Non-pigmented ciliary epithelial cell (primary cell): ENCODE results near the gene RBM47.
"Not testable (repeated sequence)": the region's sequence is repeated elsewhere in the genome, so short reads cannot be mapped to it uniquely, and the experiment has no call there.

Experiments
- DNase-seq: peaks from one replicate; pipeline ENCODE4 v3.0.0-alpha.2; 2010; ENCODE audit warnings: low read depth

Gene RBM47

GRCh38 chr4:40562208-40562607 is 67.5 kb downstream of the RBM47 start:
- DNase-seq: no peak

- not testable (repeated sequence) for DNase-seq
Measured at GRCh38 chr4:40561543-40562177, 68.0 kb downstream of the RBM47 start.

GRCh38 chr4:40559585-40560465 is 69.8 kb downstream of the RBM47 start:
- no peak for DNase-seq

- DNase-seq: no peak
Measured at GRCh38 chr4:40557736-40558135, 71.9 kb downstream of the RBM47 start.

GRCh38 chr4:40555176-40555900 is 74.3 kb downstream of the RBM47 start:
- no peak for DNase-seq

- not testable (repeated sequence) for DNase-seq
Measured at GRCh38 chr4:40554641-40555040, 75.0 kb downstream of the RBM47 start.

- DNase-seq: no peak
Measured at GRCh38 chr4:40553995-40554394, 75.7 kb downstream of the RBM47 start.

- DNase-seq: no peak
Measured at GRCh38 chr4:40552536-40552935, 77.1 kb downstream of the RBM47 start.

GRCh38 chr4:40551568-40552136 is 78.0 kb downstream of the RBM47 start:
- not testable (repeated sequence) for DNase-seq

GRCh38 chr4:40550948-40551462 is 78.7 kb downstream of the RBM47 start:
- DNase-seq: no peak

- DNase-seq: no peak
Measured at GRCh38 chr4:40550196-40550595, 79.5 kb downstream of the RBM47 start.

GRCh38 chr4:40548256-40548655 is 81.4 kb downstream of the RBM47 start:
- peak; percentile 42 for DNase-seq

GRCh38 chr4:40547789-40548132 is 81.9 kb downstream of the RBM47 start:
- DNase-seq: no peak

- DNase-seq: no peak
Measured at GRCh38 chr4:40546969-40547788, 82.5 kb downstream of the RBM47 start.

- DNase-seq: no peak
Measured at GRCh38 chr4:40546506-40546905, 83.2 kb downstream of the RBM47 start.

- not testable (repeated sequence) for DNase-seq
Measured at GRCh38 chr4:40545487-40545886, 84.2 kb downstream of the RBM47 start.

GRCh38 chr4:40544221-40544620 is 85.4 kb downstream of the RBM47 start:
- no peak for DNase-seq

GRCh38 chr4:40540800-40541199 is 88.9 kb downstream of the RBM47 start:
- no peak for DNase-seq

- no peak for DNase-seq
Measured at GRCh38 chr4:40536032-40536431, 93.6 kb downstream of the RBM47 start.

- DNase-seq: no peak
Measured at GRCh38 chr4:40531636-40532023, 98.0 kb downstream of the RBM47 start.

GRCh38 chr4:40530961-40531635 is 98.6 kb downstream of the RBM47 start:
- DNase-seq: no peak
